Effector CD8-positive, alpha-beta T cell (primary cell): ENCODE results near the gene PDK2.
A peak's percentile ranks its signal among the peaks of the same experiment; 100 is the strongest.

Source experiments
- DNase-seq: peaks from one replicate; lab custom pipeline; 2025; lab: John Stamatoyannopoulos, UW

PDK2 gene

DNA sequence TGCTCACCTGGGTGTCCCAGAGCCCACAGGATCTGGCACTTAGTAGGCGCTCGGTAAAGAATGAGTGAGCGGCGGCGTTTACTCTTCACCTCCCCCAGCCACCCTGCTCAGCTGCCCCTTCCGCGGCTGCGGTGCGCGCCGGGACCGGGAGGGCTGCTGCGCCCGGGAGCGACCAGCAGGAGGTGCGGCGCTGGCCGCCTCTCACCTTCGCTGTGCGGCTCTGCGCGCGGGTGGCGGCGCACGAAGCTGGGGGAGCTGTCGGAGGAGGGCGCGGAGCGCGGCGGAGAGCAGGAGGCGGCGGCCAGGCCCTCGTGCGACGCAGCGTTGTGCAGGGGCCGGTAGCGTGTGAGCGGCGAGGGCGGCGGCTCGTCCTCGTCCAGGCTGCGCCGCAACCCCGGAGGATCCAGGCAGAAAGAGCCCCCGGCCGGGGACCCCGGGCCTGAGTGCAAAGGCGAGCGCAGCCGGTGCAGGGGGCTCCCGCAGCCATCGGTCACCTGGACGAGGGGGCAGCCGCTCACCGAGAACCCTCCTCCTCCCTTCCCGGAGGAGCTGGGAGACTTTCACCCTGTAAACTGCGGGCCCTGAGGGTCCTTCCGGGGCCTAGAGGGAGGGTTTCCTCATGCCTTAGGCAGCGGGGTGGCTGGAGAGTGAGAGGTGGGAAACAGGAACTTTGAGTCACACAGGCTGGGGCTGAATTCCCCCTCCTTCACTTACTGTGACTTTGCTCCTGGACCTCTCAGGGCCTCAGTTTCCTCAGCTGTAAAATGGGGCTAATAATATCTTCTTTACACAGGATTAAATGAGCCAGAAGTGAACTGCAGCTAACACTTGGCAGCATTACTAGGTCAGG is 22.3 kb downstream of the PDK2 start:
- peak; percentile 41 for DNase-seq

GRCh38 chr17:50118076-50118827 is 23.1 kb downstream of the PDK2 start:
- DNase-seq: no peak

DNA sequence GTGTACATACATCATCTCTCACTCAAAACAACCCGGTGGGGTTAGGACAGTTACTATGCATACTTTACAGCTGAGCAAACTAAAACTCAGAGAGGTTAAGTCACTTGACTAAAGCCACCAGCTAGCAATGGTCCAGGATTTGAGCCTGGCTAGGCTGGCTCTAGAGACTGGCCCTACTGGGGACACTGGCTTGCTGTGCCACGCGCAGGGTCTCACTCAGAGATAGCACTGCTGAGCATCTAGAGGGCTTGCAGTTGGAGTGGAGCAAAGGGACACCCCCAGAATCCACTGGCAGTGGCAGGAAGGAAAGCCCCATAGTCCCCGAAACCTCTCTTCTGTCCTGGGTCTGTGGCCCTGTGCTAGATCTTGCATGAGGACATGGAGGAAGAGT is 23.7 kb downstream of the PDK2 start:
- no peak for DNase-seq

DNA sequence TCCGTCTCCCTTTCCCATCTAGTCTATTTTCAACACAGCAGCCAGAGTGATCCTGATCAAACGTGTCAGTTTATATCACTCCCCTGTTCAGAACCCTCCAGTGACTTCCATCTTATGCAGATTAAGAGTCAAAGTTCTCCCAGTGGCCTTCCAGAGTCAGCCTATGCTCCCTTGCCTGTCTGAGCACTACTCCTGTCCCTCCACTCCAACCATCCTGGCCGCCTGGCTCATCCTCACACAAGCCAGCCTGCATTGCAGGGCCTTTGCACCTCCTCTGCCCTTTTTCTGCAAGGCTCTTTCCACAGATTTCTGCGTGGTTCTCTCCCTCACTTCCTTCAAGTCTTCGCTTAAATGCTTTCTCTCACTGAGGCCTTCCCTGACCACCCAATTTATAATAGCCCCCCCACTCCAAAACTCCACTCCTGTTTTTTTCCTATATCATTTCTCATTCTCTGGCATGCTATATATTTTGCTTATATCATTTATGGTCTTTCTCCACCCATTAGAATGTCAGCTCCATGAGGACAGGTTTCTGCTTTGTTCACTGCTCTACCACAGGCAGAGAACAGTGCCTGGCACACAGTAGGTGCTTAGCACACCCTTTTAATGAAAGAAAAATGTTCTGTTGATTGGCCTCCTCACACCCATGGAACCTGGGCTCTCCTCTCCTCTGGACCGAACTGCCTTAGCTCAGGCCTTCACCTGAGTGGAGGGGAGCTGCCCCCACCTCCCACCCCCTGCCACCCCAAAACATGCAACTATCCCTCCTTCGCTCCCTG is 25.5 kb downstream of the PDK2 start:
- DNase-seq: no peak

DNA sequence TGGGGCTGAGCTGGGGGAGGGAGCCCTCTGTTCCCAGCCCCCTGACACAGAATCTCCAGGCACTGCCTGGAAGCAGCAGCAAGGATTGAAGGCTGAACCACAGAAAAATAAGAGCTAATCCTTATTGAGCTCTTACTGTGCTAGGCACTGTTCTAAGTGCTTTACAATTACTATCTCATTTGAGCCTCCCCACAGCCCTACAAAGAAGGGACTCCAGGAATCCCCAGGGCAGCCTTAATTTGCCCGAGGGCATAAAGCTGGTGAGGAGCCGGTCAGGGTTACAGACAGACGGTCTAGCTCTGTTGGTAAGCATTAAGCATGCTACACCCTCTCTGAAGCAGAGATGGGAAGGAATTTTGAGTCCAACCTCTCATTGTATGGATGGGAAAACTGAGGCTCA is 27.8 kb downstream of the PDK2 start:
- no peak for DNase-seq

DNA sequence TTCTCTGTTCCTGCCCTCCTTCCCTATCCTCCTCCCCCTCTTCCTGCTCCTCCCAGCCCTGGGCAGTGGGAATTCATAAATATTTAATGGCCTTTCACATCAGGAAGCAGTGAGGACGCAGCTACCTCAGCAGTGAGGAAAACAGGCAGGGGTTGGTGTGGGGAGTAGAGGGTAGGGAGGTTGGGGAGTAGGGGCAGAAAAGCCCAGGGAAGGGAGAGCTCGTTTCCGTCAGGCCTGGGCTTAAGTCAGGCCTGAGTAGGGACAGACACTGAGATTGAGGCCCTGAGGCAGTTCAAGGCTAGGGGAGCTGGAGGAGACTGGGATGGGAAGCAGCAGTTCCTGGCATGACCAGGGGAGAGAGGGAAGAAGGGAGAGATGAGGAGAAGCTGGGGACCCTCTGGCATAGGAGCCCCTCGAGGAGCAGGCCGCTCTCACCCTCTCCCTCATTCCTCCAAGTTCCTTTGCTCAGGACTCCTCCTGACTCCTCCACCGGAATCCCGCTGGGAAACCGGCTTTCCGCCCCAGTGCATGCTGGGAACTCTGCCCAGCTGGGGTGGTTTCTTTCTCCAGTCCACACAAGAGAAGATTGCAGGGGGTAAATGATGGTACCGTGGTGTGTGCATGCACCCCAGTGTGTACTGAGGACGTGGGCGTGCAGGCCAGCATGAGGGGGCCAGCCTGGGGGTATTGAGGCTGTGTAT is 28.6 kb downstream of the PDK2 start:
- no peak for DNase-seq

- no peak for DNase-seq
These were observed 30.4 kb downstream of the PDK2 start for GRCh38 chr17:50125420-50125997.

- no peak for DNase-seq
These were observed 32.7 kb downstream of the PDK2 start for GRCh38 chr17:50127697-50128361.

DNA sequence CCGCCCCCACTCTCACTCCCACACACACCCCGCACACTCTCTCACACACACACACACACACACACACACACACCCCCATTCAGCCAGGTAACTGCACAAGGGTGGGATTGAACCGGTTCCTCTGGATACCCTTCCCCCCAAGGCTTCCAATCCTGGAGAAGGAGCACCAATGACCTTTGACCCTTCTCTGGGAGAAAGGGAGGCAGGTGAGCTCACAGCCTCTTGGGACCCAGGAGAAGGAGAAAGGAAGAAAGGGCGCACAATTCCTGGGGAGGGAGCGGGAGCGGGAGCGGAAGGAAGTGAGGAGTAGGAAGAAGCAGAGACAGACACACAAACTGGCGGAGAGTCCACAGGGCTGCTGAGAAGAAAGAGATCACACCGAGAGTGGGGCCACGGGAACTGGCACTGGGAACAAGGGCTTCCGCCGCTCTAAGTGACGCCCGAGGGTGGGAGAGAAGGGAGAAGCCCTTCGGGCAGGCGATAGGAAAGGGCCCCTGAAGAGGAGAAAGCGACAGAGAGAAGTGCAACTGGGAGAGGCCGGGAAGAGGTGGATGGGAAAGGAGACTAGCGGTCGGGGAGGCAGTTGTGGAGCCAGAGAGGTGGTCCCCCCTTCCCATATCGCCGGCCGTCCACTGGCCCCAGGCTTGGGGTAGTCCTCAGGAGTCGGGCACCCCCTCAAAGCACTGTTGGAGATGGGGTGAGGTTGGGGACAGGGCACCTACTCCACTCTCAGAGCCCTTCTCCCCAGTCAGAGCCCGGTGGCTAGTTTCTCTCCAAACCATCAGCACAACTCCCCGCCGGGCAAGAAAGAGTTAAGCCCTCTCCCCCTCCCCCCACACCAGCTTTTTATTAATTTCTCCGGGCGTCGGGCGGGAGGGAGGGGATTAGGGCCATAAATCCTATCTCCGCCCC is 33.5 kb downstream of the PDK2 start:
- no peak for DNase-seq

GRCh38 chr17:50129353-50129727 is 34.2 kb downstream of the PDK2 start:
- DNase-seq: no peak

- peak; percentile 17 for DNase-seq
These were observed 34.8 kb downstream of the PDK2 start, which contains the start of gene SAMD14 for GRCh38 chr17:50129728-50130558. SAMD14 (minus strand) TSS chr17:50130160; CDS start chr17:50124959, 5,201 bp downstream.

- DNase-seq: no peak
These were observed 35.6 kb downstream of the PDK2 start for GRCh38 chr17:50130559-50131305.

GRCh38 chr17:50132104-50132794 is 37.1 kb downstream of the PDK2 start:
- no peak for DNase-seq

GRCh38 chr17:50133028-50133768 is 38.0 kb downstream of the PDK2 start:
- DNase-seq: no peak

DNA sequence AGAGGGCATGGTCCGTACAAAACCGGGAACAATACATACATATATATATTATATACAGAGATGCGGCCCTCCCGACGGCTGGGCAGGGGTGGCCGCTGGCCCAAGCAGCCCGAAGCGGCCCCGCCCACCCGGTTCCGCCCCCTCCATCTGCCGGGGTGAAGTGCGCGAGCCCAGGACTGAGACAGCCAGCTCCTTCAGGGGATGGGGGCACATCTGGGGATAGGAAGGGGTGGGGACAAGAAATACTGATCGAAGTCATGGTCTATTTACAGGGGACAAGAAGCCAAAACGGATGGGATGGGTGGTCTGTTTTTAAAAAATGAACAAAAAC is 38.6 kb downstream of the PDK2 start:
- no peak for DNase-seq

DNA sequence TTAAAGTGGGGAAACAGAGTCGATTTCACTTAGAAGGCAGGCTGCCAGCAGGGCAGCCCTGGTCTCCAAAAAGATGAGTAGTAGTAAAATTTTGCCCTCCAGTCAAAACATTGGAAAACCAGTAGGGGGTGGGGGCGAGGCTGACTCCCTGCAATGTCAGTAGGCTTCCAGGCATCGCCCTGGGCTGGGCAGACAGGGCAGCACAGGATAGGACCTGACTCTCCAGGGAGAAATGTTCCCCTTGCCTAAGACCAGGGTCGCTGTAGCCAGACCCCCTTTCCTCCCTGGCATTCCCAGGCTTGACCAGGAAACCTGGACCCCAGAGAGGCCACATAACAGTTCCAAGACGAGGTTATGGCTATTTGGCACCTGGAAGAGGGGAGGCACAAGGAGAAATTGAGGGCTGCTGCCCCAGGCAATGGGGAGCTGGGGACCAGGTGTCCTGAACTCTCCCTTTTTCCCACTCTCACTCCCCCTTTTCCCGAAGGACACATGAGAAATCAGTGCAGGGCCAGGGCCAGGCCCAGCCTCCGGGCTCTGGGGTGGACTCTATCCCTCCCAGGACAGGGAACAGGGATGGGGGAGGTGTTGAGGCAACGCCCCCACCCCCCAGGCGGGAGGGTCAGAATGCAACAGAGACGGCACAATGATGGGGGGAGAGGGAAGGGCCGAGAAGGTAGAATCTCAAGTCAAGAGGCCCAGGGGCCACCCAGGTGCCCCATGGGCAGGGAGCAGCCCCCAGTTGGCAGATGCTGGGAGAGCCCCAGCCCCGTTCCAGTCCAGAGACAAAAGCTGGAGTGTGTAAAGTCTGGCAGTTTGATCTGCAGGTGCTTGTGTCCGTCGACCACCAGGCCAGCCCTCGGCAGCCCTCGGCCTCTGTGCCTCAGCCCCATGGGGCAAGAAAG is 39.3 kb downstream of the PDK2 start:
- DNase-seq: no peak
